ENCODE measurements around the gene BMAL2.

BMAL2 gene

DNA sequence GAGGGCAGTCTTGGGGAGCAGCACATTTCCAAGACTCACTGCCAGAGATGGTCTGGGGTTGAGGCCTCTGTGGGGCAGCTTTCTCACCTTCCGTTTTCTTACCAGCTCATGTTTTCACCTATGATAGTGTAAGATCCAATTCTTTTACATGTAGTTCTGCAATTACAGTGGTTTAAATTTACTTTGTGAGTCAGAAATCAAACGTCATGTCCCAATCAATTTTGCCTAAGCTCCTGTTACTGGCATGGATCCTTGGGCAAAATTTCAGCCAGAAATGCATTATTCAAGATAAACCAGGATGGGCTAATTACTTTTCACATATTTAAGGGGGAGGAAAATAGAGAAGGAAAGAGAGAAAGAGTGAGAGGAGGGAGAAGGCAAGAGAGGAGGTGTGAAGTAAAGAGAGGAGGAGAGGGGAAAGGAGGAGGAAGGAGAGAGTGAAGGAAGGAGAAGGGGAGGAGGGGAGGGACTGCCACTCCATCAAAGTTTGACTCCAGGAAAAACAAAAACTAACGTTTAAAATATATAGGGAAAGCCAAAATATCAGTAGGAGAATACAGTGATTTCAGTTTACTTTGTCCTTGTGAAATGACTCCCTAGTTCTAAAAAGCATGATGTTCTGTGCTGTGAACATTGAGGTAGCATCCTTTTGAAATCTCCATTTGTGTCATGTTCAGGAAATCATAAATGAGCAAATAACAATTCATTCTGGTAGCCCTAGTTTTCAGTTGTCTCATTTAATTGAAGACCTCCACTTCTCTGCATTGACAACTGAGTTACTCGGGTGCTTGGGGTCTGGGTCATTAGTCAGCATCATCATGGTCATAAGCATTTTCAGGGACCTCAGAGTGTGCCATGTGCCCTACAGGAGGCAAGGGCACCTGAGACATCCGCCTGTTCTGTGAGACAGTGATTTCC, 3.0 kb downstream of the BMAL2 start:
- TF ChIP-seq CEBPB (IDR thresholded peaks at IDR 0.05) = no peak
- TF ChIP-seq ZBTB7A (IDR thresholded peaks at IDR 0.05; ENCODE audit: low read depth) = no peak
- TF ChIP-seq EP300 (IDR thresholded peaks at IDR 0.05; ENCODE audit: borderline replicate concordance) = no peak
- no peak for TF ChIP-seq TAF1 (IDR thresholded peaks at IDR 0.05; ENCODE audit: low read depth)
- TF ChIP-seq EGR1 (IDR thresholded peaks at IDR 0.05) = no peak
- no peak for TF ChIP-seq NFIC (IDR thresholded peaks at IDR 0.05)
- TF ChIP-seq, protein P1, sequence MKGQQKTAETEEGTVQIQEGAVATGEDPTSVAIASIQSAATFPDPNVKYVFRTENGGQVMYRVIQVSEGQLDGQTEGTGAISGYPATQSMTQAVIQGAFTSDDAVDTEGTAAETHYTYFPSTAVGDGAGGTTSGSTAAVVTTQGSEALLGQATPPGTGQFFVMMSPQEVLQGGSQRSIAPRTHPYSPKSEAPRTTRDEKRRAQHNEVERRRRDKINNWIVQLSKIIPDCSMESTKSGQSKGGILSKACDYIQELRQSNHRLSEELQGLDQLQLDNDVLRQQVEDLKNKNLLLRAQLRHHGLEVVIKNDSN (IDR thresholded peaks at IDR 0.05) = no peak
- no peak for TF ChIP-seq YY1 (IDR thresholded peaks at IDR 0.05; ENCODE audit: low read depth)
- TF ChIP-seq RAD21 (IDR thresholded peaks at IDR 0.05; ENCODE audit: low read depth) = no peak
- TF ChIP-seq, protein P2, sequence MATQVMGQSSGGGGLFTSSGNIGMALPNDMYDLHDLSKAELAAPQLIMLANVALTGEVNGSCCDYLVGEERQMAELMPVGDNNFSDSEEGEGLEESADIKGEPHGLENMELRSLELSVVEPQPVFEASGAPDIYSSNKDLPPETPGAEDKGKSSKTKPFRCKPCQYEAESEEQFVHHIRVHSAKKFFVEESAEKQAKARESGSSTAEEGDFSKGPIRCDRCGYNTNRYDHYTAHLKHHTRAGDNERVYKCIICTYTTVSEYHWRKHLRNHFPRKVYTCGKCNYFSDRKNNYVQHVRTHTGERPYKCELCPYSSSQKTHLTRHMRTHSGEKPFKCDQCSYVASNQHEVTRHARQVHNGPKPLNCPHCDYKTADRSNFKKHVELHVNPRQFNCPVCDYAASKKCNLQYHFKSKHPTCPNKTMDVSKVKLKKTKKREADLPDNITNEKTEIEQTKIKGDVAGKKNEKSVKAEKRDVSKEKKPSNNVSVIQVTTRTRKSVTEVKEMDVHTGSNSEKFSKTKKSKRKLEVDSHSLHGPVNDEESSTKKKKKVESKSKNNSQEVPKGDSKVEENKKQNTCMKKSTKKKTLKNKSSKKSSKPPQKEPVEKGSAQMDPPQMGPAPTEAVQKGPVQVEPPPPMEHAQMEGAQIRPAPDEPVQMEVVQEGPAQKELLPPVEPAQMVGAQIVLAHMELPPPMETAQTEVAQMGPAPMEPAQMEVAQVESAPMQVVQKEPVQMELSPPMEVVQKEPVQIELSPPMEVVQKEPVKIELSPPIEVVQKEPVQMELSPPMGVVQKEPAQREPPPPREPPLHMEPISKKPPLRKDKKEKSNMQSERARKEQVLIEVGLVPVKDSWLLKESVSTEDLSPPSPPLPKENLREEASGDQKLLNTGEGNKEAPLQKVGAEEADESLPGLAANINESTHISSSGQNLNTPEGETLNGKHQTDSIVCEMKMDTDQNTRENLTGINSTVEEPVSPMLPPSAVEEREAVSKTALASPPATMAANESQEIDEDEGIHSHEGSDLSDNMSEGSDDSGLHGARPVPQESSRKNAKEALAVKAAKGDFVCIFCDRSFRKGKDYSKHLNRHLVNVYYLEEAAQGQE (IDR thresholded peaks at IDR 0.05; ENCODE audit: low read depth) = no peak
- no peak for TF ChIP-seq MAX (IDR thresholded peaks at IDR 0.05)
- no peak for TF ChIP-seq CREB1 (IDR thresholded peaks at IDR 0.05; ENCODE audit: low read depth)
- no peak for TF ChIP-seq TCF12 (IDR thresholded peaks at IDR 0.05; ENCODE audit: low read depth)
- no peak for TF ChIP-seq TEAD4 (IDR thresholded peaks at IDR 0.05)
- TF ChIP-seq FOXM1 (IDR thresholded peaks at IDR 0.05; ENCODE audit: borderline replicate concordance, low read depth) = no peak

- TF ChIP-seq YY1 (IDR thresholded peaks at IDR 0.05; ENCODE audit: low read depth) (no peak), CEBPB (IDR thresholded peaks at IDR 0.05) (no peak), CREB1 (IDR thresholded peaks at IDR 0.05; ENCODE audit: low read depth) (no peak), EGR1 (IDR thresholded peaks at IDR 0.05) (no peak), NFIC (IDR thresholded peaks at IDR 0.05) (no peak), EP300 (IDR thresholded peaks at IDR 0.05; ENCODE audit: borderline replicate concordance) (no peak), TCF12 (IDR thresholded peaks at IDR 0.05; ENCODE audit: low read depth) (no peak), TEAD4 (IDR thresholded peaks at IDR 0.05) (no peak), ZBTB7A (IDR thresholded peaks at IDR 0.05; ENCODE audit: low read depth) (no peak), RAD21 (IDR thresholded peaks at IDR 0.05; ENCODE audit: low read depth) (no peak), TAF1 (IDR thresholded peaks at IDR 0.05; ENCODE audit: low read depth) (no peak), MAX (IDR thresholded peaks at IDR 0.05) (no peak)
- TF ChIP-seq, protein P2 (IDR thresholded peaks at IDR 0.05; ENCODE audit: low read depth) = no peak
Observed at GRCh38 chr12:27336282-27336653, 3.6 kb downstream of the BMAL2 start.

DNA sequence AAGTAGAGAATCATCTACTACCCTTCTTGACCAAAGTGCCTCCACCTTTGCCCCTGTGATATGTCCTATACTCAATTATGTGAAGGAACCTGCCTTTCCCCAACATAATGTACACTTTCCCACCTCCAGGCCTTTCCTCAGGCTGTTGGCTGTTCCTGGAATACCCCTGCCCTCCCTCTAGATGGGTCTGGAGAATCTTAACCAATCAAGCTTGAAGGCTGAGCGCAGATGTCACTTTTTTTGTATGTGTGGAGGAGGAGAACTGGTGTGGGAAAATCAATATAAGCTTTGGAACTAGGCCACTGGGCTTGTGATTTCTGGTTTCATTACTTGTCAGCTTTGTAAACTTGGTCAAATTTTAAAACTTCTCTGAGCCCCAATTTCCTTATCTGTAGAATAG, 4.7 kb downstream of the BMAL2 start:
- no peak for TF ChIP-seq EP300 (IDR thresholded peaks at IDR 0.05; ENCODE audit: borderline replicate concordance)
- TF ChIP-seq FOXM1 (IDR thresholded peaks at IDR 0.05; ENCODE audit: borderline replicate concordance, low read depth) = no peak
- TF ChIP-seq TCF12 (IDR thresholded peaks at IDR 0.05; ENCODE audit: low read depth) = no peak
- TF ChIP-seq, protein P2 (IDR thresholded peaks at IDR 0.05; ENCODE audit: low read depth) = no peak
- no peak for TF ChIP-seq TAF1 (IDR thresholded peaks at IDR 0.05; ENCODE audit: low read depth)
- TF ChIP-seq CREB1 (IDR thresholded peaks at IDR 0.05; ENCODE audit: low read depth) = no peak
- TF ChIP-seq YY1 (IDR thresholded peaks at IDR 0.05; ENCODE audit: low read depth) = no peak
- no peak for TF ChIP-seq TEAD4 (IDR thresholded peaks at IDR 0.05)
- TF ChIP-seq RAD21 (IDR thresholded peaks at IDR 0.05; ENCODE audit: low read depth) = no peak

DNA sequence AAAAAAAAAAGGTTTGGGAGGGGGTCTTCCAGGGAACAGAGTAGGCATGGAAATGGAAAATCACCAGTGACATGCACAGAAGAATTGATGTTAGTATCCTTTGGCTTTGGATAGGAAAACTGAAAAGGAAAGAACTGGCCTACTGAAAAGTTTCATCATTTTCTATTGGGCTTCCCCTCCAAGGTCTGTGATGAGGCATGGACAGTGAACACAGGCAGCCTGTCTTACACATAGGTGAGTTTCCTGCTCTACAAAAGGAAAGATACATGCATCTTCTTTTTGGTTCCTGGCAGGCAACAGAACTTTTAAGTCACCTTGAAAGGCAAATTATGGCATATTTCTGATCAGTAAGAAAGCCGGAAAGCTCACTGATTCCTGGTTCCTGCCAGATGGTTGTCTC, 5.8 kb downstream of the BMAL2 start:
- TF ChIP-seq EP300 (IDR thresholded peaks at IDR 0.05; ENCODE audit: borderline replicate concordance) (no peak), RAD21 (IDR thresholded peaks at IDR 0.05; ENCODE audit: low read depth) (no peak), MAX (IDR thresholded peaks at IDR 0.05) (no peak)

Data from Ishikawa (cell line).